Natural killer cell (primary cell): ENCODE measurements around the gene ABCE1. TPM values are rescaled to one million over a fixed set of nuclear protein-coding genes. Genes with fewer than 3 reads are reported as not detected.

Source experiments
- ATAC-seq, 3 donors: fragments of 150-1000 bp in 2 of 3; fragments of 200-7000 bp in 1 of 3; cut with Tn5 transposase; 1 replicate in 1 of 3; 2 replicates in 2 of 3; pipeline ENCODE4 v1.10.0; 2021; ENCODE audit warnings: mild to moderate bottlenecking in 2 of 3, moderate library complexity in 2 of 3
- DNase-seq, 2 donors: peaks; one replicate each; pipeline versions ENCODE4 v3.0.0 to v3.0.0-alpha.2; 2013 to 2021; ENCODE audit warnings: mixed read lengths in 1 of 2
- H3K27ac ChIP-seq: one replicate; pipeline ENCODE4 v1.5.1; 2013; ENCODE audit warnings: mild to moderate bottlenecking, low read length
- H3K27me3 ChIP-seq: one replicate; pipeline ENCODE4 v1.6.1; 2013; ENCODE audit warnings: low read length; ENCODE audit not compliant: control insufficient read depth, insufficient read depth
- H3K36me3 ChIP-seq: one replicate; pipeline ENCODE4 v1.6.1; 2013; ENCODE audit warnings: low read length; ENCODE audit not compliant: control insufficient read depth, insufficient read depth
- H3K4me1 ChIP-seq: one replicate; pipeline ENCODE4 v1.6.1; 2013; ENCODE audit warnings: low read length; ENCODE audit not compliant: control insufficient read depth, insufficient read depth
- H3K4me3 ChIP-seq: one replicate; pipeline ENCODE4 v1.5.1; 2013; ENCODE audit warnings: low read length
- H3K9me3 ChIP-seq: one replicate; pipeline ENCODE4 v1.6.1; 2013; ENCODE audit warnings: low read length; ENCODE audit not compliant: control insufficient read depth, insufficient read depth
- H3K27ac Mint-ChIP-seq, 2 donors: one replicate each; pipeline ENCODE4 v1.8.0; 2022; ENCODE audit warnings: mild to moderate bottlenecking in 2 of 2, mixed read lengths in 2 of 2, moderate library complexity in 1 of 2
- H3K27me3 Mint-ChIP-seq, 2 donors: one replicate each; pipeline ENCODE4 v1.8.0; 2022; ENCODE audit warnings: low read depth in 2 of 2, mixed read lengths in 2 of 2
- H3K36me3 Mint-ChIP-seq: one replicate; pipeline ENCODE4 v1.8.0; 2022; ENCODE audit warnings: mixed read lengths
- H3K4me1 Mint-ChIP-seq, 2 donors: one replicate each; pipeline ENCODE4 v1.8.0; 2022; ENCODE audit warnings: mixed read lengths in 2 of 2
- H3K4me3 Mint-ChIP-seq: one replicate; pipeline ENCODE4 v1.8.0; 2022; ENCODE audit warnings: mild to moderate bottlenecking, moderate library complexity, mixed read lengths
- H3K9me3 Mint-ChIP-seq, 2 donors: one replicate each; pipeline ENCODE4 v1.8.0; 2022; ENCODE audit warnings: mixed read lengths in 2 of 2
- WGBS: methylation state at CpG from one replicate; pipeline ENCODE4 v1.1.7; 2013; ENCODE audit warnings: missing lambda C conversion rate; ENCODE audit not compliant: insufficient coverage; 5-methylcytosine and 5-hydroxymethylcytosine counted together
- intact Hi-C: fragments of 100-400 bp; cut with micrococcal nuclease; formaldehyde crosslinking; loops from one replicate; pipeline ENCODE4 v1.14.2; 2022
- total RNA-seq, 4 donors: library from RNA; stranded (reverse); fragments of 120-200 nt in 1 of 4; gene quantifications; one replicate each; pipeline versions ENCODE4 v1.2.3 to v1.2.4, GENCODE V29; 2013 to 2022
- TF ChIP-seq, protein P1 (sequence below): fragments of 200-600 bp; IDR thresholded peaks from one replicate; pipeline ENCODE4 v1.8.0; 2022; ENCODE audit warnings: antibody characterized with exemption

Gene ABCE1
- total RNA-seq, 3 donors from 2014 or later (not counting 1 experiment from before 2014, with no cell fraction given) = 25.8 to 33.8 (median 31.7) TPM

DNA sequence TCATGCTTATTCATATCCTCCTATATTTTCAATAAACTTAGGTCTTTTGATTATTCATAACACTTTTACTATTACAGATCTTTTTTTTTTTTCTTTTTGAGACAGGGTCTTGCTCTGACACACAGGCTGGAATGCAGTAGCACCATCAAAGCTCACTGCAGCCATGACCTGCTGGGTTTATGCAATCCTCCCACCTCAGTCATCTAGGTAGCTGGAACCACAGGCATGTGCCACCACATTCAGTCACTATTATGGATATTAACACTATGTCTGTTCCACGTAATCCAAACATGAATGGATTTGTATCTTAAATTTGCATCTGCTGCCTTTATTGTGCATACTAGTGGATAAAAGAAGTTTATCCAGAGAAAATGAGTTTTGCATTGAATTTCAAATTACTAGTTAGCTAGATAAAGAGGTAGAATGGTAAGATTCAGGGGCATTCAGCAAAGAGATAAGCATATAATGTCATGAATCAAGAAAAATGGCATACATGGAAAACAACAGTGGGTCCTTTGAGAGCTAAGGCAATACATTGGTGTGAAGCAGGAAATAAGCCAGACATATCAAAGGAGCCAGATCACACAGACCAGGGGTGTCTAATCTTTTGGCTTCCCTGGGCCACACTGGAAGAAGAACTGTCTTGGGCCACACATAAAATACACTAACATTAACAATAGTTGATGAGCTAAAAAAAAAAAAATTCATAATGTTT is 14.1 kb upstream of the ABCE1 start:
- WGBS = 93% methylated on average over 1 of the region's 1 CpG
- Histone ChIP-seq H3K4me3 (no peak overlapping the region), H3K27ac (no peak overlapping the region), H3K36me3 (peaks cover 11% of the 10 kb centered on the region), H3K27me3 (no peaks in the 10 kb centered on the region), H3K4me1 (no peaks in the 10 kb centered on the region), H3K9me3 (no peaks in the 10 kb centered on the region)
- Mint-ChIP-seq H3K4me1 (peaks cover 8 to 17% of the 10 kb centered on the region in 2 donors), H3K4me3 (no peak overlapping the region), H3K27ac (peak overlapping the region; percentile 35 to 45), H3K27me3 (no peaks in the 10 kb centered on the region), H3K36me3 (peaks cover 8% of the 10 kb centered on the region), H3K9me3 (no peaks in the 10 kb centered on the region)
- intact Hi-C loops = no loop called here
- TF ChIP-seq, protein P1, sequence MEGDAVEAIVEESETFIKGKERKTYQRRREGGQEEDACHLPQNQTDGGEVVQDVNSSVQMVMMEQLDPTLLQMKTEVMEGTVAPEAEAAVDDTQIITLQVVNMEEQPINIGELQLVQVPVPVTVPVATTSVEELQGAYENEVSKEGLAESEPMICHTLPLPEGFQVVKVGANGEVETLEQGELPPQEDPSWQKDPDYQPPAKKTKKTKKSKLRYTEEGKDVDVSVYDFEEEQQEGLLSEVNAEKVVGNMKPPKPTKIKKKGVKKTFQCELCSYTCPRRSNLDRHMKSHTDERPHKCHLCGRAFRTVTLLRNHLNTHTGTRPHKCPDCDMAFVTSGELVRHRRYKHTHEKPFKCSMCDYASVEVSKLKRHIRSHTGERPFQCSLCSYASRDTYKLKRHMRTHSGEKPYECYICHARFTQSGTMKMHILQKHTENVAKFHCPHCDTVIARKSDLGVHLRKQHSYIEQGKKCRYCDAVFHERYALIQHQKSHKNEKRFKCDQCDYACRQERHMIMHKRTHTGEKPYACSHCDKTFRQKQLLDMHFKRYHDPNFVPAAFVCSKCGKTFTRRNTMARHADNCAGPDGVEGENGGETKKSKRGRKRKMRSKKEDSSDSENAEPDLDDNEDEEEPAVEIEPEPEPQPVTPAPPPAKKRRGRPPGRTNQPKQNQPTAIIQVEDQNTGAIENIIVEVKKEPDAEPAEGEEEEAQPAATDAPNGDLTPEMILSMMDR = no peak
- DNase-seq = no peak
- ATAC-seq = no peak

DNA sequence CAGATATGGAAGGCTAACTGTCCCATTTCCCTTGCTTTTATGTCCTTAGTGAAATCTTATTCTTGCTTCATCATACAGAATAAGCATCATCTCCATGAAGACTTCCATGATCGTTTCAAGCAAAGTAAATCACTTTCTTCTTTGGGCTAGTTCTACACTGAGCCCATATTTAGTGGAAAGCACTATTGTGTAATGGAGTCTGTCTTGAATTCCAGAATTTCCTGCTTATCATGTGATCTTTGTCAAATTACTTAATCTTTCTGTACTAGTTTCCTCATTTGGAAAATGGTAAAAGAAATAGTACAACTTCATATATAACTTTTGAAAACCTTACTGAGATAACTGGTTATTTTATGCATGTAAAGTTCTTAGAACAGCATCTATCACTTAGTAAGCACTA is 7.7 kb upstream of the ABCE1 start:
- Histone ChIP-seq H3K36me3 (peaks cover 44% of the 10 kb centered on the region), H3K4me1 (no peaks in the 10 kb centered on the region), H3K27ac (no peak overlapping the region), H3K4me3 (no peak overlapping the region), H3K27me3 (no peaks in the 10 kb centered on the region), H3K9me3 (no peaks in the 10 kb centered on the region)
- DNase-seq (no peak), ATAC-seq (no peak)
- peaks cover 24% of the 10 kb centered on the region for H3K36me3 Mint-ChIP-seq
- no peak overlapping the region for H3K27ac Mint-ChIP-seq
- H3K4me3 Mint-ChIP-seq = no peak overlapping the region
- intact Hi-C loops = no loop called here
- peaks cover 12 to 30% of the 10 kb centered on the region in 2 donors for H3K4me1 Mint-ChIP-seq
- WGBS = no CpG with 5 or more reads among the region's 1 CpG
- TF ChIP-seq, protein P1 = no peak
- H3K27me3 Mint-ChIP-seq = no peaks in the 10 kb centered on the region
- H3K9me3 Mint-ChIP-seq = peaks cover 0 to 6% of the 10 kb centered on the region in 2 donors

DNA sequence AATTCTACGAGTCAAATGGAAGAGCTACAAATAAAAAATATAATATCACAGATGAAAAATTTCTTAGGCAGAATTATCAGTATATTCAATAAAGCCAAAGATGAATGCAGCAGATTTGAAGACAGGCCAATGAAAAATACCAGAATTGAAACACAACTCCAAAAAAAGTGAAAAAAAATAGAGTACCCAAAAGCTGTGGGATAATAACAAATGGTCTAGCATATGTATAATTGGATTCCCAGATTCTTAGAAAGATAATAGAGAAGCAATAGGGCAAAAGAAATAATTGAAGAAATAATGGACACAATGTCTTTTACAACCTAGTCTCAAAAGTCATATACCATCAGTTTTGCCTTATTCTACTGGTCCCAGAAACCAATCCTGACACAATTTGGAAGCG is 4.5 kb upstream of the ABCE1 start:
- DNase-seq (no peak), ATAC-seq (no peak)
- H3K4me3 Mint-ChIP-seq = no peak overlapping the region
- Histone ChIP-seq H3K36me3 (peaks cover 41% of the 10 kb centered on the region), H3K9me3 (no peaks in the 10 kb centered on the region), H3K27me3 (no peaks in the 10 kb centered on the region), H3K4me3 (no peak overlapping the region), H3K4me1 (peaks cover 14% of the 10 kb centered on the region), H3K27ac (no peak overlapping the region)
- H3K36me3 Mint-ChIP-seq = peaks cover 26% of the 10 kb centered on the region
- TF ChIP-seq, protein P1 = no peak
- intact Hi-C loops = no loop called here
- H3K27me3 Mint-ChIP-seq = no peaks in the 10 kb centered on the region
- H3K9me3 Mint-ChIP-seq = peaks cover 0 to 6% of the 10 kb centered on the region in 2 donors
- WGBS = 100% methylated on average over 1 of the region's 2 CpGs
- peaks cover 14 to 41% of the 10 kb centered on the region in 2 donors for H3K4me1 Mint-ChIP-seq
- H3K27ac Mint-ChIP-seq = peak overlapping the region in 1 of 2 donors; percentile 41
